ENCODE results near the gene MEIG1.
"Not testable (repeated sequence)": the region's sequence is repeated elsewhere in the genome, so short reads cannot be mapped to it uniquely, and the experiment has no call there.

DNA sequence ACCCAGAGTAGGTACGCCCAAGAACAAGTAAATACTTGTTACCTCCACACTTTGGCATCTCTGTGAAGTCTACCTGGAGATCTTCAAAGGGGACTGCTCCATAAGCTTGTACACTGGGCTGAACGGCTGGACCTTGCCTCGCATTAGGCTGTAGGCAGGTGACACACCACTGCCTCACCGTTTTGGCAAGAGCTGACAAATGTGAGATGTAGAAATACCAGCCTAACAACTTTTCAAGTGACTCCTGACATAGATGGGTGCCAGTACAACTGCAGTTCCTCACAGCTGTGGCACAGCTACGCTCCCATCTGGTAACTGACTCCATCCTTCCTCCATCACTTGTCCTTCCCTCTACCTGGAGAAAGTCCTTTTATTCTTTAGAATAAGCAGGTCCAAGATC lies 54.3 kb downstream of the MEIG1 start:
- TF ChIP-seq, protein P1, sequence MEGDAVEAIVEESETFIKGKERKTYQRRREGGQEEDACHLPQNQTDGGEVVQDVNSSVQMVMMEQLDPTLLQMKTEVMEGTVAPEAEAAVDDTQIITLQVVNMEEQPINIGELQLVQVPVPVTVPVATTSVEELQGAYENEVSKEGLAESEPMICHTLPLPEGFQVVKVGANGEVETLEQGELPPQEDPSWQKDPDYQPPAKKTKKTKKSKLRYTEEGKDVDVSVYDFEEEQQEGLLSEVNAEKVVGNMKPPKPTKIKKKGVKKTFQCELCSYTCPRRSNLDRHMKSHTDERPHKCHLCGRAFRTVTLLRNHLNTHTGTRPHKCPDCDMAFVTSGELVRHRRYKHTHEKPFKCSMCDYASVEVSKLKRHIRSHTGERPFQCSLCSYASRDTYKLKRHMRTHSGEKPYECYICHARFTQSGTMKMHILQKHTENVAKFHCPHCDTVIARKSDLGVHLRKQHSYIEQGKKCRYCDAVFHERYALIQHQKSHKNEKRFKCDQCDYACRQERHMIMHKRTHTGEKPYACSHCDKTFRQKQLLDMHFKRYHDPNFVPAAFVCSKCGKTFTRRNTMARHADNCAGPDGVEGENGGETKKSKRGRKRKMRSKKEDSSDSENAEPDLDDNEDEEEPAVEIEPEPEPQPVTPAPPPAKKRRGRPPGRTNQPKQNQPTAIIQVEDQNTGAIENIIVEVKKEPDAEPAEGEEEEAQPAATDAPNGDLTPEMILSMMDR (IDR thresholded peaks at IDR 0.05), result not testable (repeated sequence)
- TF ChIP-seq EP300, POLR2A (IDR thresholded peaks at IDR 0.05): not testable (repeated sequence)
